ENCODE measurements around the gene MRI1. TPM values are rescaled to one million over a fixed set of nuclear protein-coding genes. Genes with fewer than 3 reads are reported as not detected.
"Not testable (repeated sequence)": the region's sequence is repeated elsewhere in the genome, so short reads cannot be mapped to it uniquely, and the experiment has no call there.

MRI1 gene
- total RNA-seq, 1 experiment from 2014 or later, result 29.9 TPM

DNA sequence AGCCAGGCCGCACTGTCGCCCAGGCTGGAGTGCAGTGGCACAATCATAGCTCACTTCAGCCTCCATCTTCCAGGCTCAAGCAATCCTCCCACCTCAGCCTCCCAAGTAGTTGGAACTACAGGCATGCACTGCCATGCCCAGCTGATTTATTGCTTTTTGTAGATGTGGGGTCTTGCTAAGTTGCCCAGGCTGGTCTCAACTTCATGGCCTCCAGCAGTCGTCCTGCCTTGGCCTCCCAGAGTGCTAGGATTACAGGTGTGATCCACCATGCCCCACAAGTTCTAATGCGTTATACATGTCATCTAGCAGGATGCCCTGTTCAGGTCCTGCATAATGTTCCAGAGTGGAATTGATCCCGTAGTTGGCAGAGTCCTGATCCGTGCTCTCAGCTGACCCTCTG, 14.5 kb downstream of the MRI1 start:
- H3K4me3 Mint-ChIP-seq, result no peak overlapping the region
- POLR2A ChIA-PET, result interaction anchor here (0.5 kb wide), 1 partner anchor 49 kb away, joined by 3 read pairs; no protein-coding TSS in a partner anchor
- no peak for ATAC-seq

DNA sequence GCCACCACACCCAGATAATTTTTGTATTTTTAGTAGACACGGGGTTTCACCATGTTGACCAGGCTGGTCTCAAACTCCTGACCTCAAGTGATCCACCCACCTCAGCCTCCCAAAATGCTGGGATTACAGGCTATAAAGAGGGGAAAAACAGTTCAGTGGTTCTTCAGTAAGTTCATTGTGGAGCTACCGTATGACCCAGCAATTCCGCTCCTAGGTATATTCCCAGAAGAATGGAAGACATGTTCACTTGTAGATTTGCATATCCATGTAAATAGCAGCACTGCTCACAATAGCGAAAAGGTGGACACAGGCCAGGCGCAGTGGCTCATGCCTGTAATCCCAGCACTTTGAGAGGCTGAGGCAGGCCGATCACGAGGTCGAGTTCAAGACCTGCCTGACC, 15.5 kb downstream of the MRI1 start:
- H3K27ac Mint-ChIP-seq; CTCF ChIA-PET; H3K27me3 Mint-ChIP-seq (ENCODE audit: low read depth); H3K4me3 Mint-ChIP-seq; H3K9me3 Mint-ChIP-seq; ATAC-seq; DNase-seq (ENCODE audit: low spot score): not testable (repeated sequence)
- peaks cover 22% of the 10 kb centered on the region for H3K4me1 Mint-ChIP-seq
- POLR2A ChIA-PET, result interaction anchor here (0.5 kb wide), 2 partner anchors 235 to 605 kb away, joined by 3 to 5 read pairs; no protein-coding TSS in a partner anchor
- peaks cover 26% of the 10 kb centered on the region for H3K36me3 Mint-ChIP-seq

More for the DNA sequence above, 14.5 kb downstream of the MRI1 start:
- no peak for DNase-seq (ENCODE audit: low spot score)
- Mint-ChIP-seq H3K27ac (no peak overlapping the region), H3K27me3 (ENCODE audit: low read depth) (no peaks in the 10 kb centered on the region), H3K36me3 (peaks cover 26% of the 10 kb centered on the region), H3K4me1 (peaks cover 23% of the 10 kb centered on the region), H3K9me3 (no peaks in the 10 kb centered on the region)
- TF ChIP-seq, protein P1, sequence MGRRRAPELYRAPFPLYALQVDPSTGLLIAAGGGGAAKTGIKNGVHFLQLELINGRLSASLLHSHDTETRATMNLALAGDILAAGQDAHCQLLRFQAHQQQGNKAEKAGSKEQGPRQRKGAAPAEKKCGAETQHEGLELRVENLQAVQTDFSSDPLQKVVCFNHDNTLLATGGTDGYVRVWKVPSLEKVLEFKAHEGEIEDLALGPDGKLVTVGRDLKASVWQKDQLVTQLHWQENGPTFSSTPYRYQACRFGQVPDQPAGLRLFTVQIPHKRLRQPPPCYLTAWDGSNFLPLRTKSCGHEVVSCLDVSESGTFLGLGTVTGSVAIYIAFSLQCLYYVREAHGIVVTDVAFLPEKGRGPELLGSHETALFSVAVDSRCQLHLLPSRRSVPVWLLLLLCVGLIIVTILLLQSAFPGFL (CRISPR knock-in tag; IDR thresholded peaks at IDR 0.05; ENCODE audit: borderline replicate concordance), result no peak
- no peak for TF ChIP-seq ATF1 (CRISPR knock-in tag; IDR thresholded peaks at IDR 0.05)
- TF ChIP-seq ELF4 (CRISPR knock-in tag; IDR thresholded peaks at IDR 0.05; ENCODE audit: low read depth), result no peak
- TF ChIP-seq NR3C1 (CRISPR knock-in tag; conservative IDR thresholded peaks at IDR 0.05; ENCODE audit: low read depth), result no peak
- TF ChIP-seq, protein P2, sequence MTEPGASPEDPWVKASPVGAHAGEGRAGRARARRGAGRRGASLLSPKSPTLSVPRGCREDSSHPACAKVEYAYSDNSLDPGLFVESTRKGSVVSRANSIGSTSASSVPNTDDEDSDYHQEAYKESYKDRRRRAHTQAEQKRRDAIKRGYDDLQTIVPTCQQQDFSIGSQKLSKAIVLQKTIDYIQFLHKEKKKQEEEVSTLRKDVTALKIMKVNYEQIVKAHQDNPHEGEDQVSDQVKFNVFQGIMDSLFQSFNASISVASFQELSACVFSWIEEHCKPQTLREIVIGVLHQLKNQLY (CRISPR knock-in tag; IDR thresholded peaks at IDR 0.05), result no peak
- TF ChIP-seq, protein P3, sequence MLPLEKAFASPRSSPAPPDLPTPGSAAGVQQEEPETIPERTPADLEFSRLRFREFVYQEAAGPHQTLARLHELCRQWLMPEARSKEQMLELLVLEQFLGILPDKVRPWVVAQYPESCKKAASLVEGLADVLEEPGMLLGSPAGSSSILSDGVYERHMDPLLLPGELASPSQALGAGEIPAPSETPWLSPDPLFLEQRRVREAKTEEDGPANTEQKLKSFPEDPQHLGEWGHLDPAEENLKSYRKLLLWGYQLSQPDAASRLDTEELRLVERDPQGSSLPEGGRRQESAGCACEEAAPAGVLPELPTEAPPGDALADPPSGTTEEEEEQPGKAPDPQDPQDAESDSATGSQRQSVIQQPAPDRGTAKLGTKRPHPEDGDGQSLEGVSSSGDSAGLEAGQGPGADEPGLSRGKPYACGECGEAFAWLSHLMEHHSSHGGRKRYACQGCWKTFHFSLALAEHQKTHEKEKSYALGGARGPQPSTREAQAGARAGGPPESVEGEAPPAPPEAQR (CRISPR knock-in tag; IDR thresholded peaks at IDR 0.05), result no peak
- TF ChIP-seq, protein P4, sequence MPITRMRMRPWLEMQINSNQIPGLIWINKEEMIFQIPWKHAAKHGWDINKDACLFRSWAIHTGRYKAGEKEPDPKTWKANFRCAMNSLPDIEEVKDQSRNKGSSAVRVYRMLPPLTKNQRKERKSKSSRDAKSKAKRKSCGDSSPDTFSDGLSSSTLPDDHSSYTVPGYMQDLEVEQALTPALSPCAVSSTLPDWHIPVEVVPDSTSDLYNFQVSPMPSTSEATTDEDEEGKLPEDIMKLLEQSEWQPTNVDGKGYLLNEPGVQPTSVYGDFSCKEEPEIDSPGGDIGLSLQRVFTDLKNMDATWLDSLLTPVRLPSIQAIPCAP (CRISPR knock-in tag; IDR thresholded peaks at IDR 0.05), result no peak
- TF ChIP-seq ZNF121 (CRISPR knock-in tag; IDR thresholded peaks at IDR 0.05), result peak; percentile 99
- TF ChIP-seq, protein P5, sequence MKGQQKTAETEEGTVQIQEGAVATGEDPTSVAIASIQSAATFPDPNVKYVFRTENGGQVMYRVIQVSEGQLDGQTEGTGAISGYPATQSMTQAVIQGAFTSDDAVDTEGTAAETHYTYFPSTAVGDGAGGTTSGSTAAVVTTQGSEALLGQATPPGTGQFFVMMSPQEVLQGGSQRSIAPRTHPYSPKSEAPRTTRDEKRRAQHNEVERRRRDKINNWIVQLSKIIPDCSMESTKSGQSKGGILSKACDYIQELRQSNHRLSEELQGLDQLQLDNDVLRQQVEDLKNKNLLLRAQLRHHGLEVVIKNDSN (CRISPR knock-in tag; IDR thresholded peaks at IDR 0.05), result no peak
- CTCF ChIA-PET, result no interaction called here

DNA sequence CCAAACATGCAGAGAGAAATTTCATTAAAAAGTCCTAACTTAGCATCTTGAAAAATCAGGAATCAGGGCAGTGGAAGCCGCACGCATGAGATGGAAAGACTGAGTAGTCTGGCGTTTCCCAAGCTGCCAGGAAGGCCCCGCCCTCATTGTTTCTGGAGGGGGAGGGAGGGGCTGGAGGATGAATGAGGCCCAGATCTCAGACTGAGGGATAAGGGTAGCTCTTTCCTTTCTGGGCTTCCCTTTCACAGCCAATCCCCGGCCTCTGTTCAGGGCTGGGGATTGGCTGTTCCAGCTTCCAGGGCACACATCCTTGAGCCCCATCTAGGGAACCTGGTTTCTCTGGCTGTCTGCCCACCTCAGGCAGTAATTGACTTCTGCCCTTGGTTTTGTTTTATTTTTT, 17.2 kb downstream of the MRI1 start:
- Mint-ChIP-seq H3K4me3 (no peak overlapping the region), H3K9me3 (no peaks in the 10 kb centered on the region), H3K36me3 (peaks cover 23% of the 10 kb centered on the region), H3K27me3 (ENCODE audit: low read depth) (no peaks in the 10 kb centered on the region), H3K27ac (no peak overlapping the region), H3K4me1 (peaks cover 15% of the 10 kb centered on the region)
- ChIA-PET CTCF (interaction anchor here (0.7 to 2.4 kb wide), 11 partner anchors 14 to 291 kb away, joined by 3 to 27 read pairs (median 4); partner anchors contain the start of genes MISP3, MRI1 and ZSWIM4), POLR2A (interaction anchor here (1.0 to 1.5 kb wide), 2 partner anchors 36 to 66 kb away, joined by 3 to 4 read pairs; no protein-coding TSS in a partner anchor)
- ATAC-seq (peak; percentile 90), DNase-seq (ENCODE audit: low spot score) (peak; percentile 77)
- TF ChIP-seq, protein P6, sequence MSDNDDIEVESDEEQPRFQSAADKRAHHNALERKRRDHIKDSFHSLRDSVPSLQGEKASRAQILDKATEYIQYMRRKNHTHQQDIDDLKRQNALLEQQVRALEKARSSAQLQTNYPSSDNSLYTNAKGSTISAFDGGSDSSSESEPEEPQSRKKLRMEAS (CRISPR knock-in tag; IDR thresholded peaks at IDR 0.05), result no peak
- TF ChIP-seq ZNF317 (CRISPR knock-in tag; IDR thresholded peaks at IDR 0.05; ENCODE audit: borderline replicate concordance, low read depth) (no peak), NFE2L1 (CRISPR knock-in tag; IDR thresholded peaks at IDR 0.05) (no peak), OVOL2 (CRISPR knock-in tag; IDR thresholded peaks at IDR 0.05; ENCODE audit: borderline replicate concordance) (no peak), IRF2 (CRISPR knock-in tag; IDR thresholded peaks at IDR 0.05; ENCODE audit: borderline replicate concordance, low read depth) (no peak), ZNF232 (CRISPR knock-in tag; IDR thresholded peaks at IDR 0.05) (no peak), ZNF396 (CRISPR knock-in tag; IDR thresholded peaks at IDR 0.05; ENCODE audit: borderline replicate concordance) (no peak), ZNF416 (CRISPR knock-in tag; IDR thresholded peaks at IDR 0.05) (no peak), TEAD4 (CRISPR knock-in tag; IDR thresholded peaks at IDR 0.05) (no peak)
- TF ChIP-seq, protein P3 (CRISPR knock-in tag; IDR thresholded peaks at IDR 0.05), result no peak
- TF ChIP-seq, protein P7, sequence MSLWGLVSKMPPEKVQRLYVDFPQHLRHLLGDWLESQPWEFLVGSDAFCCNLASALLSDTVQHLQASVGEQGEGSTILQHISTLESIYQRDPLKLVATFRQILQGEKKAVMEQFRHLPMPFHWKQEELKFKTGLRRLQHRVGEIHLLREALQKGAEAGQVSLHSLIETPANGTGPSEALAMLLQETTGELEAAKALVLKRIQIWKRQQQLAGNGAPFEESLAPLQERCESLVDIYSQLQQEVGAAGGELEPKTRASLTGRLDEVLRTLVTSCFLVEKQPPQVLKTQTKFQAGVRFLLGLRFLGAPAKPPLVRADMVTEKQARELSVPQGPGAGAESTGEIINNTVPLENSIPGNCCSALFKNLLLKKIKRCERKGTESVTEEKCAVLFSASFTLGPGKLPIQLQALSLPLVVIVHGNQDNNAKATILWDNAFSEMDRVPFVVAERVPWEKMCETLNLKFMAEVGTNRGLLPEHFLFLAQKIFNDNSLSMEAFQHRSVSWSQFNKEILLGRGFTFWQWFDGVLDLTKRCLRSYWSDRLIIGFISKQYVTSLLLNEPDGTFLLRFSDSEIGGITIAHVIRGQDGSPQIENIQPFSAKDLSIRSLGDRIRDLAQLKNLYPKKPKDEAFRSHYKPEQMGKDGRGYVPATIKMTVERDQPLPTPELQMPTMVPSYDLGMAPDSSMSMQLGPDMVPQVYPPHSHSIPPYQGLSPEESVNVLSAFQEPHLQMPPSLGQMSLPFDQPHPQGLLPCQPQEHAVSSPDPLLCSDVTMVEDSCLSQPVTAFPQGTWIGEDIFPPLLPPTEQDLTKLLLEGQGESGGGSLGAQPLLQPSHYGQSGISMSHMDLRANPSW (CRISPR knock-in tag; conservative IDR thresholded peaks at IDR 0.05; ENCODE audit: low read depth), result no peak
- TF ChIP-seq, protein P8, sequence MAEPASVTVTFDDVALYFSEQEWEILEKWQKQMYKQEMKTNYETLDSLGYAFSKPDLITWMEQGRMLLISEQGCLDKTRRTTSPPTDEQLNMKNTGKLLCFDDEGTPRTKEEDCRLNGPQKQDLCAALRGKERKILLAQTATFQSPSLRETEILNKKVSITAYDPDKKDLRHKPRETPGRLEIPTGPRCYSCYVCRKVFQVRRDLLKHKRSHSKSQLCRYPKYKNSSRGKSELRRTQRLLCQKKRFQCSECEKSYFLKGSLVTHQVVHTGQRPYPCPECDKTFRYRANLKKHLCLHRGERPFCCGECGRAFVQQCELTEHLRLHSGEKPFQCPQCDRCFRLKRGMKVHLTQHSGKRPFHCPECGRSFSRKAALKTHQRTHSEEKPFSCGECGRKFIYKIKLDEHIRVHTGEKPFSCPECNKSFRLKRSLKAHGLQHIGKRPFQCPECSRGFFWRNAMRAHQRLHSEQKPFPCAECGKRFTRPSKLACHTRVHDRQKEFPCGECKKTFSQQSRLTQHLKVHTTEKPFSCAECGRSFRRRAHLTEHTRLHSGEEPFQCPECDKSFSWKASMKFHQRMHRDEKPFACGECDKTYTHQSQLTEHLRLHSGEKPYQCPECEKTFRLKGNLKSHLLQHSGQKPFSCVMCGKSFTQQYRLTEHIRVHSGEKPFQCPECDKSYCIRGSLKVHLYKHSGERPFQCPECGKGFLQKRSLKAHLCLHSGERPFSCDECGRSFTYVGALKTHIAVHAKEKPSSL (CRISPR knock-in tag; conservative IDR thresholded peaks at IDR 0.05), result no peak
